Suprapubic skin (tissue), 4 donors: ENCODE measurements around the gene NAPA. TPM values are rescaled to one million over a fixed set of nuclear protein-coding genes. Genes with fewer than 3 reads are reported as not detected.

Experiments used
- DNase-seq, 2 donors: peaks; one replicate each; pipeline ENCODE4 v3.0.0-alpha.2; 2019; ENCODE audit warnings: low spot score in 2 of 2
- H3K27ac ChIP-seq: fragments of 200-600 bp; sonication (generic); one replicate; pipeline ENCODE4 v1.5.1; 2019
- H3K27me3 ChIP-seq: fragments of 200-600 bp; sonication (generic); one replicate; pipeline ENCODE4 v1.5.1; 2019
- H3K36me3 ChIP-seq: fragments of 200-600 bp; sonication (generic); one replicate; pipeline ENCODE4 v1.5.1; 2019
- H3K4me1 ChIP-seq: fragments of 200-600 bp; sonication (generic); one replicate; pipeline ENCODE4 v1.5.1; 2019
- H3K4me3 ChIP-seq: fragments of 200-600 bp; sonication (generic); one replicate; pipeline ENCODE4 v1.5.1; 2019; ENCODE audit warnings: mild to moderate bottlenecking
- H3K9me3 ChIP-seq: fragments of 200-600 bp; sonication (generic); one replicate; pipeline ENCODE4 v1.5.1; 2019
- CTCF ChIP-seq, 2 donors: fragments of 200-600 bp in 1 of 2; fragments of 450-650 bp in 1 of 2; sonication (generic) in 1 of 2; IDR thresholded peaks; one replicate each; pipeline ENCODE4 v1.5.1; 2016 to 2019; ENCODE audit warnings: antibody characterized with exemption in 2 of 2, mild to moderate bottlenecking in 1 of 2, moderate library complexity in 1 of 2
- EP300 ChIP-seq: sonication (generic); formaldehyde crosslinking; IDR thresholded peaks from one replicate; pipeline ENCODE4 v1.6.1; 2017; ENCODE audit warnings: antibody characterized with exemption
- POLR2A ChIP-seq, 2 donors: fragments of 450-650 bp; IDR thresholded peaks; one replicate each; pipeline ENCODE4 v1.6.1; 2017; ENCODE audit warnings: antibody characterized with exemption in 2 of 2, mild to moderate bottlenecking in 2 of 2, moderate library complexity in 2 of 2
- POLR2AphosphoS5 ChIP-seq, 3 donors: sonication (generic); formaldehyde crosslinking; IDR thresholded peaks; one replicate each; pipeline ENCODE4 v1.6.1; 2017; ENCODE audit warnings: antibody characterized with exemption in 3 of 3
- WGBS: methylation state at CpG from one replicate; pipeline ENCODE4 v1.1.5; 2018; 5-methylcytosine and 5-hydroxymethylcytosine counted together
- total RNA-seq, 4 donors: library from RNA; depleted of rRNA; stranded (reverse); fragments of >200 nt; gene quantifications; one replicate each; pipeline ENCODE4 v1.1.0, GENCODE V29; 2016

Gene NAPA
- total RNA-seq, 4 donors from 2014 or later, result 170 to 232 (median 193) TPM

DNA sequence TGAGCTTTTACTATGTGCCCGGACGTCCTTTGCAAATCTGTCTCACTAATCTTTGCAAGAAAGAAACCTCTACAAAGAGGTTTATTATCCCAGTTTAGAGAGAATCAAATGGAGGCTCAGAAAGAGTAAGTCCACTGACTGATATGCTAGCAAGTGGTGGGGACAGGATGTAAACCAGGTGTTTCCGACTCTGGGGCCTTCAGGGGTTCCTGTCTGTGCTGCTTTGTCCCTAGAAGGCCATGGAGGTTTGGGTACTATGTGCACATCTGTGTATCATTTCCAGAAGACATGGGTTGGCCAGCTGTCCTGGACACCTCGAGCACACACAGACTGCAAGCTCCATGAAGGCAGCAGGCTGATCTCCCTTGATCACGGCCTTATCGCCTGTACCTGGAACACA is 29.7 kb downstream of the NAPA start:
- DNase-seq, result no peak
- Histone ChIP-seq H3K27me3 (no peaks in the 10 kb centered on the region), H3K36me3 (peaks cover 36% of the 10 kb centered on the region), H3K27ac (no peak overlapping the region), H3K4me3 (no peak overlapping the region), H3K9me3 (no peaks in the 10 kb centered on the region), H3K4me1 (peaks cover 17% of the 10 kb centered on the region)
- WGBS, result 79% methylated on average over 6 of the region's 6 CpGs
- no peak for TF ChIP-seq POLR2AphosphoS5 (IDR thresholded peaks at IDR 0.05)
- no peak for TF ChIP-seq CTCF (IDR thresholded peaks at IDR 0.05)
- TF ChIP-seq EP300, result no peak
- no peak for TF ChIP-seq POLR2A (IDR thresholded peaks at IDR 0.05)

DNA sequence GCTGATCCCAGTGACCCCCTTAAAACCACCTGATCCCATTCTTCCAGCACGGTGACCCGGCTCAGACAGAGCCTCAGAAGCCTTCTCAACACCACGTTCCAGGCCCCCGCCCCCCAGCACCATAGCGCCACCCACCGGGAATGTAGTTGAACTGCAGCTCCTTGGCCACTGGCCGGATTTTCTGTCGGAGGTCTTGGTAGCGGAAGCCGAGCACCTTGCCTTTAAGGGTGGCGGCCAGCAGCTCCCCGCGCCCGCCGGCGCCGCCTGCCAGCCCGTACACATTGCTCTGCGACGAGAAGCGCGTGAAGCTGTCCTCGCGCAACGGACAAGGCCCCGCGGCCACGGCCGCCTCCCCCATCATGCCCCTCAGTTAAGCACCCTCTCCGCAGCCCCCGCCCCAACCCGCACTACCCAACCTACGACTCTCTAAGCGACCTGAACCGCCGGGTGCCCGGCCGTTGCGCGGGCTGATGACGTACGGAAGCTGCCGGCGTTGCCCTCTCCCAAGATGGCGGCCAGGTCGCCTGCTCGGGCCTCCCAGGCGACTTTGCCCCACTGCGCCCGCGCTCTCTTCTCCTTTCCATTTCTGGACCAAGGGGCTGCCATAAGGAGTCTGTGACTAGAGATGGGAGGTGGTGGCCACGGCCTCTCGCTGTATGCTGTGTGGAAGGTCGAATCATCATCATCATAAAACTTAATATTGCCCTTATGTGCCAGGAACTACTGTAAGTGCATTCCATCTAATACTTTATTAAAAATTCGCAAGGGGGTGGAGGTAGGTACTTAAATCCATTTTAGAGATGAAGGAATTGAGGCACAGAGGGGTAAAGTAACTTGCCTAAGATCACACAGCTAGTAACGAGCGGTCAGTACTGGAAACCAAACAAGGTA is 30.8 kb downstream of the NAPA start, which contains the start of gene KPTN:
TSS of gene KPTN (minus strand) at position 420 of the 891 bp plus-strand sequence. CDS start at position 361, 59 bp downstream.
- H3K27ac ChIP-seq, result peak within 1 kb of the TSS; percentile 88
- TF ChIP-seq CTCF (IDR thresholded peaks at IDR 0.05) (peak; percentile 83 to 93), POLR2A (IDR thresholded peaks at IDR 0.05) (no peak), POLR2AphosphoS5 (IDR thresholded peaks at IDR 0.05) (peak in 2 of 3 donors; percentile 49 to 55)
- peaks cover 24% of the 10 kb centered on the region for H3K36me3 ChIP-seq
- WGBS, result 4% methylated on average over 35 of the region's 57 CpGs
- H3K27me3 ChIP-seq, result no peaks in the 10 kb centered on the region
- peak; percentile 93 to 95 for DNase-seq
- H3K4me1 ChIP-seq, result peaks cover 24% of the 10 kb centered on the region
- no peaks in the 10 kb centered on the region for H3K9me3 ChIP-seq
- H3K4me3 ChIP-seq, result peak within 1 kb of the TSS; percentile 87

- Histone ChIP-seq H3K4me1 (peaks cover 24% of the 10 kb centered on the region), H3K27me3 (no peaks in the 10 kb centered on the region), H3K4me3 (peak overlapping the region; percentile 87), H3K9me3 (no peaks in the 10 kb centered on the region), H3K27ac (no peak overlapping the region), H3K36me3 (peaks cover 16% of the 10 kb centered on the region)
- peak in 1 of 2 donors; percentile 71 for DNase-seq
- WGBS, result 84% methylated on average over 15 of the region's 15 CpGs
- TF ChIP-seq EP300 (no peak), POLR2A (IDR thresholded peaks at IDR 0.05) (no peak), CTCF (IDR thresholded peaks at IDR 0.05) (no peak), POLR2AphosphoS5 (IDR thresholded peaks at IDR 0.05) (no peak)
These were observed 31.7 kb downstream of the NAPA start for GRCh38 chr19:47483200-47483599.

DNA sequence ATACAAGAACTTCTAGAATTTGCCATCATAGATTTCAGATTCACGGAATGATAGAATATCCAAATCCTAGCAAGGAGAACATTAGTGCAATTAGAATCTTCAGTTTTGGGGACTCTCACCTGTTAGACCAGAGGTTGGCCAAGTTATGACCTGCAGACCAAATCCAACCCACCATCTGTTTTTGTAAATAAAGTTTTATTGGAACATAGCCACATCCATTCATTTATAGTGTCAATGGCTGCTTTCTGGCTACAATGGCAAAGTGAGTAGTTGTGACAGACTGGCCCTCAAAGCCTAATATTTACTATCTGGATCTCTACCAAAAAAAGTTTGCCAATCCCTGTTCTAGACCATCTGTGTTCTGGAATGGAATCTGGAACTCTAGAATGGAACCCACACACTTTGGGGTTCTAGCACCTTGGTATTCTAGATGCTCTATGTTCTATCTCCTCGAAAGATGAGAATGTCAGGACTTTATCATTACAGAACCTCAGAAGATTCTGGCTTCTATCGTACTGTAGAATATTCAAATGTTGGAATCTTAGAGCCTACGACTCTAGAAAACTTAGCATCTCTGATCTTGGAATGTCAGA is 33.3 kb downstream of the NAPA start:
- TF ChIP-seq CTCF (IDR thresholded peaks at IDR 0.05), result no peak
- no peak for TF ChIP-seq POLR2A (IDR thresholded peaks at IDR 0.05)
- no peak for TF ChIP-seq EP300
- TF ChIP-seq POLR2AphosphoS5 (IDR thresholded peaks at IDR 0.05), result no peak
- no peak for DNase-seq
- no peaks in the 10 kb centered on the region for H3K27me3 ChIP-seq
- WGBS, result 97% methylated on average over 4 of the region's 4 CpGs
- H3K9me3 ChIP-seq, result no peaks in the 10 kb centered on the region
- H3K4me3 ChIP-seq, result no peak overlapping the region
- H3K4me1 ChIP-seq, result peaks cover 24% of the 10 kb centered on the region
- peaks cover 1% of the 10 kb centered on the region for H3K36me3 ChIP-seq
- no peak overlapping the region for H3K27ac ChIP-seq

DNA sequence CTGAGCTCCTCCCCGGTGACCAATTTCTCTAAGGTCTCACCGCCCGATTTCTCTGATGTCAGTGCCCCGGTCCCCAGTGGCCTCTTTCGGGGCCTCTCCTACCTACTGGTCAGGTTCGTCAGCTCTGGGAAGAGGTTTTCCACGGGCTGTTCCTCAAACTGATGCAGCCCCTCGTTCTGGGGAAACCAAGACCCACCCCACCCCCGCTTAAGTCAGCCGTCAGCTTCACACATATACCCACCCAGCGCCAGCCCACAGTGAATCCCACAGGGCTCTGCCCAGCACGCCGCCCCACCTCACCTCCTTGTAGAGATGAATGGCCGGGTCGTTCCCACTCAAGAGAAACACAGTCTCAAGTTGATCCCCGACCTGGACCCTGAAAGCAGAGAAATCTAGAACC is 34.2 kb downstream of the NAPA start:
- H3K4me1 ChIP-seq, result peaks cover 24% of the 10 kb centered on the region
- no peak overlapping the region for H3K4me3 ChIP-seq
- H3K9me3 ChIP-seq, result no peaks in the 10 kb centered on the region
- 84% methylated on average over 13 of the region's 16 CpGs for whole genome bisulfite sequencing
- H3K36me3 ChIP-seq, result no peaks in the 10 kb centered on the region
- DNase-seq, result no peak
- no peaks in the 10 kb centered on the region for H3K27me3 ChIP-seq
- no peak for TF ChIP-seq POLR2A (IDR thresholded peaks at IDR 0.05)
- no peak for TF ChIP-seq CTCF (IDR thresholded peaks at IDR 0.05)
- no peak for TF ChIP-seq POLR2AphosphoS5 (IDR thresholded peaks at IDR 0.05)
- TF ChIP-seq EP300, result no peak
- no peak overlapping the region for H3K27ac ChIP-seq
